ENCODE measurements around the gene SDHB. TPM values are rescaled to one million over a fixed set of nuclear protein-coding genes. Genes with fewer than 3 reads are reported as not detected.

Gene SDHB
- total RNA-seq, 1 experiment from 2014 or later = 212 TPM

Other genes with a start within 250 kb of the SDHB start
- 1,290 TPM for gene RNU1-2, start 158.1 kb downstream of the SDHB start, total RNA-seq (2021; ENCODE audit: unreplicated experiment)
- 13.6 TPM for gene CROCC, start 132.1 kb downstream of the SDHB start, total RNA-seq (2021; ENCODE audit: unreplicated experiment)
- 12.9 TPM for gene MFAP2, start 73.4 kb downstream of the SDHB start, total RNA-seq (2021; ENCODE audit: unreplicated experiment)
- 49.9 TPM for gene ATP13A2, start 42.1 kb downstream of the SDHB start, total RNA-seq (2021; ENCODE audit: unreplicated experiment)
- gene PADI2, start 65.4 kb upstream of the SDHB start, total RNA-seq (2021; ENCODE audit: unreplicated experiment) = 507 TPM
- gene PADI1, start 151.1 kb upstream of the SDHB start, total RNA-seq (2021; ENCODE audit: unreplicated experiment) = 2.3 TPM
- gene PADI3, start 195.1 kb upstream of the SDHB start, total RNA-seq (2021; ENCODE audit: unreplicated experiment) = 3.4 TPM